Cardiac septum (tissue), 1 donor: ENCODE data around the gene AKAP8. TPM values are rescaled to one million over a fixed set of nuclear protein-coding genes. Genes with fewer than 3 reads are reported as not detected.

Experiments used
- DNase-seq: peaks from one replicate; pipeline ENCODE4 v3.0.0-alpha.2; 2020; ENCODE audit warnings: low spot score
- intact Hi-C: fragments of 100-400 bp; cut with DNase I; formaldehyde crosslinking; loops from one replicate; pipeline ENCODE4 v1.14.0; 2022
- long read RNA-seq: library from polyadenylated mRNA; unstranded; transcript quantifications from one replicate; pipeline ENCODE4 v2.0.0, GENCODE V29; 2021
- total RNA-seq: library from RNA; stranded (reverse); fragmentation: NEBNext Ultra II Directional; extraction: Animal tissue kit (Norgen Biotek cat#: 25700); gene quantifications from one replicate; pipeline ENCODE4 v1.2.1, GENCODE V29; 2021
- donor health status: DM: no; HTN: no; CAD: no.

Gene AKAP8
- 19.2 TPM for total RNA-seq
- long read RNA-seq, transcript AKAP8-201 (14 exons, 3,670 nt), result major isoform, 13 of 36 reads
- long read RNA-seq, partial matches to known transcripts, result 12 of 36 reads
- long read RNA-seq, other reads (novel, unspliced or antisense), result 11 of 36 reads

DNA sequence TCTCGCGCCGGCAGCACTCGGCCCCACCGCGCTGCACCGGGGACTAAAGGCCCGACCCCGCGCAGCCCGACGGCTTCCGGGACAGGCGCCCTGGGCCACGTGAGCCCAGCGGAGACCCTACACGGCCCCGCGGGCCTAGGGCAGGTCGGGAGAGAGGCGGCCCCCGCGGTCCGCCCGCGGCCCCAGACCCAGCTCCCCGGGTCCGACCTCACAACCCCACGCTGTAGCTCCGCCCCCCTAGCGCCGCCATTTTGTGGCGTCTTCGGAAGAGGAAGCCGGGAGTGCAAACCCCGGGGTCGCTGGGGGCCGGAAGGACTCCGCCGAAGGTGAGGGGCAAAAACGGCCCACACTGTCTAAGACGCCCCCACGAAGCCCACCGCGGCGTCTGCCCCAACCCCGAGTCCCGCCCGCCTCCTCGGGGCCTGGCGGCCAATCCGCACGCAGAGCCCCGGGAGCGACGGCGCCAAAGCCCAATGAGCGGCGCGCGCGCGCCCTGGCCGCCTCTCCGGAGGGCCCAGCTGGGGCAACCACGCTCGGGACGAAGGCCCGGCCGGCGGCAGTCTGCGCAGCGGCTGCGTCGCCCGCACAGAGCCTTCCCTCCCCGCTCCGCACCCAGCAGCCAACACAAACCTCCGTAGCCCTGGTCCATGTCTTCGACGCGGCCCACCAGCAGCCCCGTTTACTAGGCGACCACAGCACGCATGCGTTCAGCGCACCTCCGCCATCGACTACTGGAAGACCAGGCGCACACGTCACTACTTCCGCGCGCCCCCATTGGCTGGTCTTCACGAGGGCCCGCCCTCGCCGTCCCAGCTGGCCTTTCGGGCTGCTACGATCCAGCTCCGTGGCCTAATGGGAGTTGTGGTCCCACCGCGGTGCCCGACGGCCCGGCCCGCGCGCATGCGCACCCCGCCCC lies at the start of gene AKAP8:
AKAP8 (minus strand) TSS at position 705 of the 916 bp plus-strand sequence; CDS start at position 649, 56 bp downstream.
- DNase-seq, result peak; percentile 99
- intact Hi-C loops, result loop anchor here (1.0 to 2.0 kb wide), 2 partner anchors 39 to 115 kb away; partner anchors contain the start of gene AKAP8L

DNA sequence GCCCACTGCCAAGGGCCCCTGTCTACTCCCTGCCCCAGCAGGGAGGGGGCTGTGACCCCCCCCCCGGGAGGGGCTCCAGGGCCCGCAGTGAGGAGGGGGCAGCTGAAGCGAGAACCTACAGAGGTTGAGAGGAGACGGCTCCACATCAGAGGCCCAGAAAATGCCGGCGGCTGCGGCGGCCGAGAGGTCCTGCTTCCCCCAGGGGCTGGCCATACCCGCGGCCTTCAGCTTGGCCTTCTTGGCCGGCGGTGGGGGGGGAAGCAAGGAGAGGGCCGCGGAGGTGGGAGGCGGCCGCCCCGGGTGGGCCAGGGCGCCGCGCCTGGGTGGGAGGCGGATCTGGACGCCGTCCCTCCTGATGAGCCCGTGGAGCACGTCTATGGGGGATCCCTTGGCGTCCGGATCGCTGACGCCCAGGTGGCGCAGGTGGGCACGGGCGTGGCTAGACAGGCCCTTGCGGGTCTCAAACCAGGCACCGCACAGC lies 48.4 kb upstream of the AKAP8 start:
- intact Hi-C loops, result no loop called here
- DNase-seq, result no peak

- DNase-seq, result no peak
- intact Hi-C loops, result no loop called here
Observed at GRCh38 chr19:15427350-15427700, 47.7 kb upstream of the AKAP8 start.

DNA sequence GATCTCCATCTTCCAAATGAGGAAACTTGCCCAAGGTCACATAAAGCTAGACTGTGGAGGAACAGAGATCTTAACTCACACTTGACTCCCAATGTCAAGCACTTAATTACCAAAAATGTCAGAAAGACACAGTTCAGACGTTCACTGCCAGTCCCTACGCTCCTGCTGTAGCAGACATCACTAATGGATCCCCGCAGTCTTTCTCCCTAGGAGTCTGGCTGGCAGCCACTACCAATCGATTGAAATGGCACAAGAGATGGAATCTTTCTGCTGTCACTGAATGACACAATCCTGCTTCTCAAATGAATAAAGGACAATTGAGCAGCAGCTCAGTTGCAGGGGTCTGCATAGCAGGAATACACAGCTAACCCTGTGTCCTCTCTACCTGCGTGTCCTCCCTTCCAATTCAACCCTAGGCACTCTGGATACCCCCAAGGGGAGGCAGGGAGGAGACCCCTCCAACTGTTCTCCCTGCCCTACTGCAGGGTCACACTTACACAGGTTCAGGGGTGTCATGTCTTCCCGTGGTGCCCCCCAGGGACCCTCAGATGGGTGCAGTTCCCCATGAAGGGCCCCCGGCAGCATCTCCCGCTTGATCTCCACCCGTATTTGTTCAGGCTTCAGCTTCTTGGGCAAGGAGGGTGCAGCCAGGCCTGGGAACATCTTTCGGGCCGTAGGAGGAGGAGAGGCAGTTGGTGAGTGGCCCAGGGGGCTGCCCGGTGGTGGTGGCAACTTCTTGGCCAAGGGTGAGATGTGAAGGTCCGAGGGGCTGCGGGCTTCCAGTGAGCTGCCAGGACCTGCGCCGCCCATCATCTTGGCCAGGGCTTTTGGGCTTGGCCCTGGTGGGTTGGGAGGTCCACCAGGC lies 47.1 kb upstream of the AKAP8 start:
- no peak for DNase-seq
- intact Hi-C loops, result no loop called here

DNA sequence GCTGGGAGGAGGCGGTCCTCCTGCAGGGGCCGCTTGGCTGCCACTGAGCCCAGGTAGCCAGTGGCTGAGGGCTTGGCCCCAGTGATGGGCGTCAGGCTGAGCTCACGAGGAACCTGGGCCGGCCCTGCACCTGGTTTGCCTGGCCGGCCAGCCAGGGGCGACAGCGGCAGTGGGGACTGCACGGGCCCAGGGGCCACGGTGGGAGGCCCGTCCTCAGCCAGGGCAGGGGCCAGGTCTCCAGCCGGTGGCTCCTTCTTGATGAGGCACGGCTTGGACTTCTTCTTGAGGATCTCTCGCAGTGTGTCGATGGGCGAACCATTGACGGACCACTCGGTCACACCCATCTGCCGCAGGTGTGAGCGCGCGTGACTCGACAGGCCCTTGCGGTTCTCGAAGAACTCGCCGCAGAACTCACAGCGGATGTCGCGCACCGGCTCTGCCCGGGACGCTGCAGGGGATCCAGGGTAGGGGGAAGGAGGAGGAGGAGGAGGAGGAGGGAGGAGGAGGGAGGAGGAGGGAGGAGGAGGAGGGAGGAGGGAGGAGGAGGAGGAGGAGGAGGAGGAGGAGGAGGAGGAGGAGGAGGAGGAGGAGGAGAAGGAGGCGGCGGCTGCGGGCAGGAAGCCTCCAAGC lies 45.8 kb upstream of the AKAP8 start:
- no peak for DNase-seq
- intact Hi-C loops, result no loop called here

- DNase-seq, result no peak
- intact Hi-C loops, result no loop called here
Observed at GRCh38 chr19:15424692-15425272, 45.2 kb upstream of the AKAP8 start.

- intact Hi-C loops, result no loop called here
- DNase-seq, result no peak
Observed at GRCh38 chr19:15424121-15424520, 44.5 kb upstream of the AKAP8 start.

GRCh38 chr19:15423130-15423529 lies 43.5 kb upstream of the AKAP8 start:
- intact Hi-C loops, result no loop called here
- DNase-seq, result no peak

DNA sequence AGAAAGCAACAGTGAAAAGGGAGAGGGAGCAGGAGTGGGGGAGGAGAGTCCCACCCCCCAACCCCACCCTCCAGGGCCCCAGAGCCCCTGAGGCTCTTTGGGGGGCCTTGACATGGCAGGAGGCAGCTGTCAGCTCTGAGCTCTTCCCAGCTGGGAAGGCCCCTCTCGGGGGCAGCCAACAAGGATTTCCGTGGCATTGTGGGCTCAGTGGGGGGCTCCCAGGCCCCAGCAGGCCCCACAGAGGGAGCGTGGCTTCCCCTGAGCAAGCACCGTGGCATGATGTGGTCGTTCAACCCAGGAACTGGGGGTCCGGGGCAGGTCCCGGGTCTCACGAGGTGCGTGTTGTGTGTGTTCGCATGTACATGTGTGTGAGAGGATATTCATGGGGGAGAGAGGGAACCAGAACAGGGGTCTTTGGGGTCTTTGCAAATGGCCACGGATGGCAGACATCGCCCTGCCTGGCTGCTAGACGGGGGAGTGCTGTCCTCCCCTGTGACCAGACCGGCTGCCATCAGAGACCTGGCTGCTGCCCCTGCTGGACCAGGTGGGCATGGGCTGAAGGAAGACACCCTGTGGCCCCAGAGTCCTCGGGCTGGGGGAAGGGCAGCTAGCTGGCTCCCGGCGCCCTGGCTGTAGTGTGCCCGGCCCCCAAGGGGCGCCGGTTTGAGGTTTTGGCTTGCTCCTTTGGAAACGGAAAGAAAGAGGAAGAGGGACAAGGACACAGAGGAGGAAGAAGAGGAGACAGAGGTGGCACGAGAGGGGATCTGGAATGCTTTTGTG lies 42.9 kb upstream of the AKAP8 start:
- DNase-seq, result no peak
- intact Hi-C loops, result no loop called here

GRCh38 chr19:15421721-15422260 lies 42.2 kb upstream of the AKAP8 start:
- peak; percentile 85 for DNase-seq
- intact Hi-C loops, result no loop called here

- intact Hi-C loops, result no loop called here
- no peak for DNase-seq
Observed at GRCh38 chr19:15421136-15421695, 41.6 kb upstream of the AKAP8 start.

- intact Hi-C loops, result loop anchor here (2.0 kb wide), 1 partner anchor 13 kb away; no protein-coding TSS in a partner anchor
- no peak for DNase-seq
Observed at GRCh38 chr19:15419413-15420025, 39.9 kb upstream of the AKAP8 start.

- DNase-seq, result peak; percentile 98
- intact Hi-C loops, result loop anchor here (1.0 to 2.0 kb wide), 2 partner anchors 14 to 39 kb away; partner anchors contain the start of gene AKAP8
Observed at GRCh38 chr19:15418579-15419412, 39.2 kb upstream of the AKAP8 start, which contains the start of gene AKAP8L. AKAP8L (minus strand) TSS chr19:15418988; CDS start chr19:15418923, 65 bp downstream.

- intact Hi-C loops, result loop anchor here (1.0 to 2.0 kb wide), 2 partner anchors 15 to 39 kb away; partner anchors contain the start of gene AKAP8
- no peak for DNase-seq
Observed at GRCh38 chr19:15418231-15418578, 38.6 kb upstream of the AKAP8 start.

GRCh38 chr19:15417699-15418098 lies 38.1 kb upstream of the AKAP8 start:
- no peak for DNase-seq
- intact Hi-C loops, result loop anchor here (1.0 to 2.0 kb wide), 2 partner anchors 15 to 38 kb away; partner anchors contain the start of gene AKAP8

GRCh38 chr19:15412832-15413231 lies 33.2 kb upstream of the AKAP8 start:
- intact Hi-C loops, result no loop called here

More at GRCh38 chr19:15412832-15413231, 33.2 kb upstream of the AKAP8 start:
- no peak for DNase-seq
